ENCODE results near the gene SSC4D. TPM values are rescaled to one million over a fixed set of nuclear protein-coding genes. Genes with fewer than 3 reads are reported as not detected.

Gene SSC4D
- total and polyA plus RNA-seq, 2 experiments from 2014 or later: 4.9 to 11.4 TPM

- no peaks in the 10 kb centered on the region for H3K36me3 ChIP-seq (ENCODE audit: insufficient read depth)
- peaks cover 26% of the 10 kb centered on the region for H3K4me1 Mint-ChIP-seq
- H3K27me3 Mint-ChIP-seq (ENCODE audit: insufficient read depth, low read depth, poor library complexity): peaks cover 12% of the 10 kb centered on the region
- H3K4me3 Mint-ChIP-seq: no peak overlapping the region
- ATAC-seq (no peak), DNase-seq (ENCODE audit: low spot score) (no peak)
- no peaks in the 10 kb centered on the region for H3F3A ChIP-seq (replicated peaks; ENCODE audit: low read depth)
- no peaks in the 10 kb centered on the region for H3K79me2 ChIP-seq (replicated peaks; ENCODE audit: insufficient read depth)
- H4K20me1 ChIP-seq (replicated peaks; ENCODE audit: insufficient read depth): no peaks in the 10 kb centered on the region
- H2AFZ ChIP-seq: no peak overlapping the region
- H3K9me3 Mint-ChIP-seq: peaks cover 3% of the 10 kb centered on the region; the same call in 2 of the 3 replicates
- TF ChIP-seq EZH2 (IDR thresholded peaks at IDR 0.05; ENCODE audit: low read depth, unreplicated experiment): no peak
- no peak for TF ChIP-seq ZNF114 (CRISPR knock-in tag; IDR thresholded peaks at IDR 0.05)
- no peak for TF ChIP-seq ZNF331 (CRISPR knock-in tag; IDR thresholded peaks at IDR 0.05; ENCODE audit: low read depth)
- TF ChIP-seq CTCF (conservative IDR thresholded peaks at IDR 0.05; ENCODE audit: low read depth in 2 of 2): no peak
- TF ChIP-seq NANOG (IDR thresholded peaks at IDR 0.05; ENCODE audit: borderline replicate concordance): no peak
- no peak for TF ChIP-seq POLR2AphosphoS5 (IDR thresholded peaks at IDR 0.05; ENCODE audit: low read depth)
- no peak for TF ChIP-seq JUNB (IDR thresholded peaks at IDR 0.05; ENCODE audit: unreplicated experiment)
- no peak for TF ChIP-seq EZH2phosphoT487 (IDR thresholded peaks at IDR 0.05; ENCODE audit: unreplicated experiment)
- no peak for TF ChIP-seq CREB1 (CRISPR knock-in tag; IDR thresholded peaks at IDR 0.05; ENCODE audit: low read depth)
- TF ChIP-seq ETS1 (IDR thresholded peaks at IDR 0.05): no peak
- TF ChIP-seq STAT1 (IDR thresholded peaks at IDR 0.05; ENCODE audit: unreplicated experiment): no peak
- TF ChIP-seq ZNF462 (CRISPR knock-in tag; IDR thresholded peaks at IDR 0.05): no peak
- no peak for TF ChIP-seq REST (IDR thresholded peaks at IDR 0.05; ENCODE audit: unreplicated experiment)
- no peak overlapping the region for H3K4me3 ChIP-seq
- H3K9me2 ChIP-seq (ENCODE audit: insufficient read depth): no peaks in the 10 kb centered on the region
- no peaks in the 10 kb centered on the region for H3K27me3 ChIP-seq (ENCODE audit: insufficient read depth)
- H3K4me2 ChIP-seq: no peak overlapping the region
- H3K27ac ChIP-seq (ENCODE audit: low read depth): no peak overlapping the region
- peaks cover 16% of the 10 kb centered on the region for H3K4me1 ChIP-seq (ENCODE audit: insufficient read depth)
- no peaks in the 10 kb centered on the region; the same call in 2 of the 3 replicates for H3K36me3 Mint-ChIP-seq (ENCODE audit: low read depth)
- H3K27ac Mint-ChIP-seq: no peak overlapping the region
Observed at GRCh38 chr7:76427635-76428034, 18.1 kb upstream of the SSC4D start.
